HG02623 (cell line): ENCODE data around the gene FGD1.
A peak's percentile ranks its signal among the peaks of the same experiment; 100 is the strongest.
"Not testable (repeated sequence)": the region's sequence is repeated elsewhere in the genome, so short reads cannot be mapped to it uniquely, and the experiment has no call there.

Experiments used
- ATAC-seq: cut with Tn5 transposase; IDR thresholded peaks from one replicate; pipeline ENCODE4 v1.9.1; 2021; ENCODE audit warnings: moderate library complexity; ENCODE audit not compliant: unreplicated experiment

Gene FGD1

GRCh38 chrX:54495814-54496516 is at the start of gene FGD1:
Gene FGD1, minus strand, starts transcription at chrX:54496234. Its CDS starts 802 bp downstream, at chrX:54495432.
- ATAC-seq = no peak

DNA sequence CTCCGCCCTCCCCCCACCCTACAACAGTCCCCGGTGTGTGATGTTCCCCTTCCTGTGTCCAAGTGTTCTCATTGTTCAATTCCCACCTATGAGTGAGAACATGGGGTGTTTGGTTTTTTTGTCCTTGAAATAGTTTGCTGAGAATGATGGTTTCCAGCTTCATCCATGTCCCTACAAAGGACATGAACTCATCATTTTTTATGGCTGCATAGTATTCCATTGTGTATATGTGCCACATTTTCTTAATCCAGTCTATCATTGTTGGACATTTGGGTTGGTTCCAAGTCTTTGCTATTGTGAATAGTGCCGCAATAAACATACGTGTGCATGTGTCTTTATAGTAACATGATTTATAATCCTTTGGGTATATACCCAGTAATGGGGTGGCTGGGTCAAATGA is 46.2 kb upstream of the FGD1 start:
- ATAC-seq = not testable (repeated sequence)

DNA sequence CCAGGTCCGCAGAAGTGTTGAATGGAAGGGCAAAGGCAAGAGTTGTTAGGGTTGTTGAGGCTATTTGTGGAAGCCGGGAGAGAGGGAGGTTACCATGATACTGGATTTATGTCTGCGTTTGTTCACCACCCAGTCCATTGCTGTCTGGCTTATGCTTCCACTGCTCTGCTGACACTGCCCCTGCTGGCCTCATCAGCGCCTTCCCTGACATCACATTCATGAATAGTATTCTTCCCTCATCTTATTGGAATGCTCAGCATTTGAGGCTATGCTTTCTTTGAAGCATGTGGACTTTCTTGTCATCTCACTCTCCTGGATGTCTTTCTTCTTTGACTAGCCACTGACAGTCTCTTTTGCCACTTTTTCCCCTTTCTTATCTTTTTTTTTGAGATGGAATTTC is 44.3 kb upstream of the FGD1 start:
- no peak for ATAC-seq

- no peak for ATAC-seq
These were observed 38.2 kb upstream of the FGD1 start for GRCh38 chrX:54534271-54534670.

GRCh38 chrX:54530357-54530900 is 34.4 kb upstream of the FGD1 start:
- no peak for ATAC-seq

GRCh38 chrX:54529552-54530356 is 33.7 kb upstream of the FGD1 start, which contains the start of gene GNL3L:
Gene GNL3L, plus strand, starts transcription at chrX:54530219. Its CDS starts 2,348 bp downstream, at chrX:54532567.
- peak; percentile 86 for ATAC-seq

- ATAC-seq = no peak
These were observed 33.1 kb upstream of the FGD1 start for GRCh38 chrX:54529151-54529550.

- no peak for ATAC-seq
These were observed 13.4 kb upstream of the FGD1 start for GRCh38 chrX:54509400-54509799.

DNA sequence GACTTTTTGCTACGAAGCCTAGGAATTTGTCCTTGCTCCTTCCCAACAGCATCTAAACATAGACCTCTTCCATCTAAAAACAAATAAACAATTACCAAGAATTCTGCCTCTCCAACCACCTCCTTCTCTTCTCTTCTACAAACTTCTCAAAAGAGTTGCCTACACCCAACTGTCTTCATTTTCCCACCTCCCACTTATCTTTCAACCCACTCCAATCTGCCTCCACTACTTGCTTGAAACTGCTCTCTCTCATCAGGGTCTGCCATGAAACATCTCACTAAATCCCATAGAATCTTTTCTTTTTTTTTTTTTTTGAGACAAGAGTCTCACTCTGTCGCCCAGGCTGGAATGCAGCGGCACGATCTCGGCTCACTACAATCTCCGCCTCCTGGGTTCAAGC is 902 bp upstream of the FGD1 start:
- no peak for ATAC-seq

- ATAC-seq = no peak
These were observed 451 bp upstream of the FGD1 start for GRCh38 chrX:54496517-54496852.

- no peak for ATAC-seq
These were observed 833 bp downstream of the FGD1 start for GRCh38 chrX:54494989-54495813.

DNA sequence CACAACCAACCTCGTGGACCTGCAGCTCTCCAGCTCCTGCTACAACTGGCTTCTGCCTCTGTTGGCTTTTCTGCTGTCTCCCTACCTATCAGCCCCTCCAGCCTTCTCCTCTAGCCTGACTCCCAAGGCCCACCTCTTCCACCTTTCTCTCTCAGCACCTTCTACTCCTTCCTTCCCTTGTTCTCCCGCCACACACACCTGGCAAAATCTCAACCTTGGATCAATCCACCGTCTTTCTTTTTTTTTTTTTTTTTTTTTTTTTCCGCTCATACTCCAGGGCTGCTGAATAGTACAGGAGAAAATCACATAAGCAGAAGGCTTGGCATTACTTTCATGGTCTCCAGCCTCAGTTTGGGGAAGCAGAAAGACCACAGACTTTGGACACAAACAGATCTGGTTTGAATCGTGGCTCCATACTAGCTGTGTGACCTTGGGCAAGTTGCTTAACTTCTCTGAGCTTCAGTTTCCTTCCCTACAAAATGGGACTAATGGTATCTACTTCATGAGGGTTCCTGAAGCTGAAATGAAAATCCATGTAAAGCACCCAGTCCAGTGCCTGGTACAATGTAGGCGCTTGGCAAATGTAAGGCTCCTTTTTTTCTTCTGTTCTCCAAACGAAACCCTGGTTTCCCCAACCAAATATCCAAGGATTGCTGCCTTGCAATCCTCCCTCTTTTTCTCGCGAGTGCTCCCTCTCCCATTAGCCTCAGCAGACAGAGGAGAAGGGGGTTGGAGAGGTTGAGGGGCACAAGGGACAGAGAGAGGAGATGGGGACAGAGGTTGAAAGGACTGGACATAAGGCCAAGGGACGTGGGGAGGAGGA is 1.7 kb downstream of the FGD1 start:
- ATAC-seq = no peak

DNA sequence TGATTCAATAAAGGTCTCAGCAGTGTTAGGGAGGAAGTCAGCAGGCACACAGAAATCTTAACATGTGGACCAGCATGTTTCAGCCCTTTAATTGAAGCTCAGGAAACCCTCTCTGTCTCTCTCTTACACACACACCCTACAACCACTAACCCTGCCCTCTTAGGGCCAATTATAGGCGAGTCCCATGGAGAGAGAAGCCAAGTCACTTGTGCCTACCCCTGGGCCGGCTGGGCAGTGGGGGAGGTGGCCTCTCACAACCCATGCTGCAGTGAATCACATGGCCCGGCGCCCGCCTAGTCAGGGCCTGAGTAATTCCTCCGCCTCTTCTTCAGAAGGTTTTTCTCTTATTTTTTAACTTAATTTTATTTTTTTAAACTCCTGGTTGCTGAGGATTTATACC is 3.7 kb downstream of the FGD1 start:
- no peak for ATAC-seq

DNA sequence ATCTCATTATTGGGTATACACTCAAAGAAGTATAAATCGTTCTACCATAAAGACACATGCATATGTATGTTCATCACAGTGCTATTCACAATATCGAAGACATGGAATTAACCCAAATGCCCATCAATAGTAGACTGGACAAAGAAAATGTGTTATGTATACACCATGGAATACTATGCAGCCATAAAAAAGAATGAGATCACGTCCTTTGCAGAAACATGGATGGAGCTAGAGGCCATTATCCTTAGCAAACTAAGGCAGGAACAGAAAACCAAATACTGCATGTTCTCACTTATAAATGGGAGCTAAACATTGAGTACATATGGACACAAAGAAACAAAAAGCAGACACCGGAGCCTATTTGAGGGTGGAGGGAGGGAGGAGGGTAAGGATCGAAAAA is 6.2 kb downstream of the FGD1 start:
- ATAC-seq = not testable (repeated sequence)

DNA sequence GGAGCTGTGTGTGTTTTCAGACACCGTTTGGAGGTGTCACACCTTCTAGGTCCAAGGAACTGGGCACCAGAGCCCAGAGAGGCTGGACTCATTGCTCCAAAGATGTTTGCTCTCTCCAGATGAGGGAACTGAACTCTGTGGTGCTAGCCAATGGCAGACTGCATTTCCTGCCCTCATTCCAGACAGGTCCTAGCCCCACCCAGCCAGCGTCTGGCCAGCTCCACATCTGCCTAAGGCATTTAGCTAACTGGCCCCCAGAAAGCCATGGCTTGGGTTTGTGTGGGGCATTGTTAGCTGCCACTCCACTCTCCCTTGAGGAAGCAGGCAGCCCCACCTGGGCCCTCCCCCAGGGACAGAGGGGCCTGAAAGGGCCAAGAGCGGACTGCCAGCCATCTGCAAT is 11.4 kb downstream of the FGD1 start:
- ATAC-seq = no peak

GRCh38 chrX:54483946-54484345 is 12.1 kb downstream of the FGD1 start:
- no peak for ATAC-seq

- no peak for ATAC-seq
These were observed 13.0 kb downstream of the FGD1 start for GRCh38 chrX:54482839-54483593.

GRCh38 chrX:54479136-54480111 is 16.6 kb downstream of the FGD1 start:
- ATAC-seq = no peak
